Measurements from ENCODE around the gene CPSF4L.

The CPSF4L gene

GRCh38 chr17:73198930-73199260, 62.8 kb downstream of the CPSF4L start:
- peaks cover 12% of the 10 kb centered on the region for H3K79me2 ChIP-seq (ENCODE audit: low read length)

More at GRCh38 chr17:73198930-73199260, 62.8 kb downstream of the CPSF4L start:
- Histone ChIP-seq H3K9ac (ENCODE audit: low read length) (no peak overlapping the region), H3K4me1 (ENCODE audit: low read length) (no peaks in the 10 kb centered on the region), H3K4me3 (ENCODE audit: low read length) (no peak overlapping the region), H4K20me1 (ENCODE audit: insufficient read depth, low read length) (no peaks in the 10 kb centered on the region), H2AFZ (ENCODE audit: low read length) (no peak overlapping the region), H3K4me2 (ENCODE audit: low read depth, low read length) (no peak overlapping the region), H3K9me2 (replicated peaks; ENCODE audit: insufficient read depth, low read length) (no peaks in the 10 kb centered on the region), H3K27me3 (replicated peaks; ENCODE audit: insufficient read depth, low read length) (no peaks in the 10 kb centered on the region), H3K36me3 (replicated peaks; ENCODE audit: insufficient read depth, low read length) (peaks cover 9% of the 10 kb centered on the region), H3K27ac (ENCODE audit: low read length) (no peak overlapping the region), H3K9me3 (replicated peaks; ENCODE audit: insufficient read depth, low read length) (no peaks in the 10 kb centered on the region), H3F3A (ENCODE audit: insufficient read depth, low read length) (no peaks in the 10 kb centered on the region; the same call in 1 of the 2 replicates)
- TF ChIP-seq CTCF (IDR thresholded peaks at IDR 0.05; ENCODE audit: low read length), result no peak
- no peak for TF ChIP-seq EZH2 (optimal IDR thresholded peaks at IDR 0.05; ENCODE audit: low read depth, low read length)
- no peak for TF ChIP-seq EZH2phosphoT487 (IDR thresholded peaks at IDR 0.05; ENCODE audit: low read length)
- no peak for DNase-seq

Measured in MM.1S (cell line).